SKM-1 (cell line): Measurements from ENCODE around the gene SORCS3.

Experiments used
- DNase-seq: peaks from one replicate; lab custom pipeline; 2025; ENCODE audit not compliant: unreplicated experiment; lab: John Stamatoyannopoulos, UW

SORCS3 gene

GRCh38 chr10:105243825-105244224 lies 602.7 kb downstream of the SORCS3 start:
- no peak for DNase-seq

GRCh38 chr10:105247831-105248499 lies 606.9 kb downstream of the SORCS3 start:
- DNase-seq, result no peak

GRCh38 chr10:105252911-105253310 lies 611.8 kb downstream of the SORCS3 start:
- no peak for DNase-seq

GRCh38 chr10:105253515-105254212 lies 612.6 kb downstream of the SORCS3 start:
- DNase-seq, result no peak

DNA sequence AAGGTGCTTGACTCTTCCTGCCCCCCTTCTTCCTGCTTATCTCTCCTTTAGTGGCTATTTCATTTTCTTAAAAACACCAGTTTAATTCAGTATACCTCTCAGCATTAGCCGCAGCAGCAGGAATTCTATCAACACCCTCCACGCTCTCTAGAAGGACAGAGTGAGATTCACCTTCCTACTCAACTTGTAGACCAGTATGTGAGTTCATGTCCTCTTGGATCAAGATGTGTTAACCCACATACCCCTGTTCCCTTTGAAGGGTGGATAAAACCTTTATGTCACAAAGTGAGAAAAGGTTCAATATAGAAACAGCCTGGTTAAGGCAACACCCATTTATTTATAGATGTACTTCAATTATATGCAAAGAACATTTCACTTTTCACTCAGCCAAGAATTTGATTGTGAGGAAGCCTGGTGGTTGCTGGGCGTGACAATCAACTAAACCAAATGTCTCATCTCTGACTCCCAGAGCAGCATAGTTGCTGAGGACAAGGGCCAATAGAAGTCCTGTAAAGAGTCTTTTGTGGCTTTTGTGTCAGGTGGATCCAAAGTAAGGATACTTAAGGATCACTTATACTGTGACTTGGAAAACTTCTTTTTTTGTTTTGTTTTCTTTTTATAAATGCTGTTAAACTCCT lies 617.1 kb downstream of the SORCS3 start:
- DNase-seq, result no peak

DNA sequence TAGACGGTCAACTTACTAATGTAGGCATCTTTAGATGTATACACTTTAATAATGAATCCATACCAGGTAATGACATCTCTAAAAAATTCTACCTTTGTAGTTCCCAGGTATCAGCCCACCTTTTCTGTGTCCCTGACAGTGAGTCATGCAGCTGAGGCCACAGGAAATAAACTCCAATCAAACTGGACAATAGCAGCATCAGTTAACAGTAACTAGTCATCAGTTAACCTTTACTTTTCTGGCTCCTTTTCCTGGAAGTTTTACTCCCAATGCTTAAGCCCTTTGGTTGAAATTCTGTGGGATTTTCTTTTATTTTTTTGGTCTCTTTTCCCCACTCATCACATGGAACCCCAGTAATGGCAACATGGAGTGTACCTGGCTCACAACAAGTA lies 617.6 kb downstream of the SORCS3 start:
- DNase-seq, result no peak

GRCh38 chr10:105259201-105259600 lies 618.1 kb downstream of the SORCS3 start:
- no peak for DNase-seq

DNA sequence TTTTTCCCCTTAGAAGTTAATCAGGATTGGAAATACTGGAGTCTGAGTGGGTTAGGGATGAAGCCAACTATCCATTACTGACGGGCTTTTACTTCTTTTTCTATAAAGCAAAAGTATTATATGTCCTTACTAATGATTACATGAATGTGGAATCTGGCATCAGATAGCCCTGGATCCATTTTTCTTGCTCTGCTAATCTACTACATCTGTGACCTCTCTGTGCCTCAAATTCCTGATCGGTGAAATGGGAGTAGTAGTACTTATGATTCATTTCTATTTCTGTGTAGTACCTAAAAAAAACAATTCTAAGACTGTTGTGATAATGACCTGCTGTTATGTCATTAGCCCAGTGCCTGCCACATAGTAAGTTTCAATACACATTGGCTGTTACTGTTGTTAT lies 621.6 kb downstream of the SORCS3 start:
- no peak for DNase-seq

DNA sequence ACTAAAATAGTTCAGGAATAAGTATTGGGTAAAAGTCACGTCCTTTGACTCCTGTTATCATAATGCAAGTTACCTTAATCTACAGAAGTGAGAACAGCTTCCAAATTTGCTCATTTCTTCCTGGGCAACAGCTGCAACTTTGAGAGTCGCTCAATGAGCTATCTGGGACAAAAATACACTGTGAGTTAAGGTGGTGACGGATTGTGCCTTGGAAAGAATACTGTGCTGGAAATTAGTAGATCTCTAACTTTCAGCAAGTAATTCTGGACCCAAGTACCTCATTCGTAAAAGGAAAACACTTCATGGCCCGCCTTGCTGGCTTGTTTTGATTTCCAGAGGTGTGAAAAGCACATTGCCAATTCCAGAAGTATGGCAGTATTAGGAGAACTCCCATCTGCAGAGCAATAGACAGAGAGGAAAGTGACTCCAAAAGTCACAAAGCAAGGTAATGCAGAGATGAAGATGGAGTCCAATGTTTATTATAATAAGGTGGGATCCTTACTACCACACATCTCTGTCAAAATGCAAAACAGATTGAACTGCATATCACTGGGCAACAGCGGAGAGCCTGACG lies 626.0 kb downstream of the SORCS3 start:
- no peak for DNase-seq

GRCh38 chr10:105268961-105269360 lies 627.9 kb downstream of the SORCS3 start:
- DNase-seq, result no peak

DNA sequence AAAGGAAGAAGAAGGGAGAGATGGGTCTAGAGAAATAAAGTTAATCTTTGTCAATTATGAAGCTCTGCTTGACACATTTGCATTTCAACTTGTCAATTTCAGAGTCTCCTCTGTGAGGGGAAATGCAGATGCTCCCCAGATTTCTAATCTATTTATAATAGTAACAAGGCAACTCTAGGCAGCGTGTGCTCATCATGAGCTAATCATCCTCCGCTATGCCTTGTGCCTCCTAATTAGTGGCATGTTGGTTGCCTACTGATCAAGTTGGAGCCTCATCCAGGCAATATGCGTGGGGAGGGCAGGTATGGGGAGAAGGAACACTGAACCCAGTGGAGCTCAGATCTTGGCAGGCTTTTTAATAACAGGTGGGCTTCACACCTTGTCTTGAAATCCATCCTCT lies 628.6 kb downstream of the SORCS3 start:
- no peak for DNase-seq

DNA sequence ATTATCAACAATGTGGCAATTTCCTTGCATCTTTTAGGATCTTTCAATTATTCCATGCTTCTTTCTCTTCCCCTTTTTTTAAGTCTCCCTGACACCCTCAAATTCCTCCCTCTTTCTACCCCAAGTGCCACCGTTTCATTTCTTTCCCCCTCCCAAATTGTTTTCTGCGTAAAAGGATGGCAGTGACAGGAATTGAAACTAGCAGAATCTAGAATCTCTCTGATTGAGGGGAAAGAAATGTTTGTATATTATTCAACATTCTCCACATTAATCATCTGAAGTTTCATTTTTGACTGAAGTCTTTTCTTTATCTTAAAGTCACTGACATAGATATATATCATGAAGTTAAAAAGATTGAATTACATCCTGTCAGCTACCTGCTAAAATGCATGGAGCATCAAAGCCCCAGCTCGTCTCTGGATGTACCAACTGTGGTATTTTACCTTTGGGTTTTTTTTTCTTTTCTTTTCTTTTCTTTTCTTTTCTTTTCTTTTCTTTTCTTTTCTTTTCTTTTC lies 633.5 kb downstream of the SORCS3 start:
- DNase-seq, result no peak

GRCh38 chr10:105278439-105278838 lies 637.3 kb downstream of the SORCS3 start:
- DNase-seq, result no peak

GRCh38 chr10:105279101-105279500 lies 638.0 kb downstream of the SORCS3 start:
- no peak for DNase-seq

DNA sequence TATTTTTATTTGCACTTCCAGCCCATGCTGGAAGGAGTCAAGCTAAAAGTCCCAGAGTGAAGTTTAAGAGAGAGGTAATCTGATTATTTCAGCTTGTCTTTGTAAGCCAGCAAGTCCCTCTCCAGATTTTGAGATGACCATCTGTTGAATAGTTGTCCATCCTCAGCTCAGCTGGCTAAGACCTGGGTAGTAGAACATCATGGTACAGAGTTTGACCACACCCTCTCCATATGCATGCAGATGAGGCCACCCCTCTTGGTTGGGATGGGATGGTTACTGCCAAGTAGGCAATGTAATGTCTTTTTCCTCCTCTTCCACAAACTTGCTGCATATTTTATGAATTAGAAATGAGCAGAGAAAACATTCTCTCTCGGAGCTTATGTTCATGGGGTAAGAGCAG lies 639.8 kb downstream of the SORCS3 start:
- DNase-seq, result no peak

GRCh38 chr10:105284476-105285215 lies 643.6 kb downstream of the SORCS3 start:
- no peak for DNase-seq

DNA sequence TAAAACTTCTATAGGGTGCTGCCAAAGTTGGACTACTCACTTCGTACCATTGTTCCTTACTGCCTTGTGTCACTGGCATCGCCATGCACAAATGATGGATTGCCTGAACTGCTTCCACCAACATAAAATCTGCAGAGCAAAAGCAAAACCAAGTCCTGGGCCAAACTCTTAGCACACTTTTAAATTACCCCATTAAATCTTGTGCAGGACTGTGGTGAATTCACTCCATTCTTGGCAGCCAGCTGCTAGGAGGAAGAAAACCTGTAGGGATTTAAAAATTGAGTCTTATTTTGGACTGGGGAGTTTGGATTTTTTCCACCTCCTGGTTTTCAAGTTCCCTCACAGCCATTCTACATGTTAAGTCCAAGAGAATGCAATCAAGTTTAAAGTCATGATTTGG lies 646.9 kb downstream of the SORCS3 start:
- DNase-seq, result no peak

DNA sequence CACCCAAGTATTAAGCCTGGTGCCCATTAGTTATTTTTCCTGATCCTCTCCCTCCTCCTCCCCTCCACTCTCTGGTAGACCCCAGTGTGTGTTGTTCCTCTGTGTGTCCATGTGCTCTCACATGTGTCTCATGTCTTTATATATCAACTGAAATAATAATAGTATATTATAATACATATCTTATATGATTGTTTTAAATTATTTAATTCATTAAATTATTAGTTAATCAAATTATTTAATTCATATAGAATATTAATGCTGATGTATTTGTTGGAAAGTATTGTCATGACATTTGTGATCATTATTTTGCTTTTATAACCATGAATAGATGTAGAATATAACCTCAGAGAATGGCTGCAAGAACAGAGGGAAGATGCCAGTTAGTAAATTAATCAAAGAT lies 647.5 kb downstream of the SORCS3 start:
- DNase-seq, result no peak

GRCh38 chr10:105291571-105291970 lies 650.5 kb downstream of the SORCS3 start:
- no peak for DNase-seq

DNA sequence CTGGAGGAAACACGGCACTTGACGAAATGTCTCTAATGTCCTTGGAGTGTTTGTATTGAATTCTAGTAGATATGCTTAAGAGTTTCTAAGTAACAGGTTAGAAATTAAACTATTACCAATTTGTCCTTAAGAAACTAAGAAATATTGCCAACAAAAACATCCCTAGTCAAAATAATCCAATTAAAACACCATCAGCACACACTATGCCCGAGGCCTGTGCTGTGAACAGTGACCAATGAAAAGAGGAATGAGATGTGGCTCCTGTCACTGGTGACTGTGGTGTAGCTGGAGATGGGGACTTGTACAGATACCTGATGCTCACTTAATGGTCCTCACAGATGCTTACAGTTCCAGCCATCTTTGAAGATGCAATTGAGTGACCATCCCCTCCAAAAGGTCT lies 651.1 kb downstream of the SORCS3 start:
- no peak for DNase-seq
